K562 (cell line): ENCODE data around the gene PDCD6IP. TPM values are rescaled to one million over a fixed set of nuclear protein-coding genes. Genes with fewer than 3 reads are reported as not detected.
A peak's percentile ranks its signal among the peaks of the same experiment; 100 is the strongest.

Source experiments
- CTCFL ChIP-seq: IDR thresholded peaks from 2 replicates; pipeline ENCODE4 v1.6.1; 2011; ENCODE audit warnings: borderline replicate concordance, low read depth, mild to moderate bottlenecking, moderate library complexity, low read length; ENCODE audit not compliant: insufficient read depth, poor library complexity, severe bottlenecking
- ELF4 ChIP-seq: fragments of 450-650 bp; formaldehyde crosslinking; IDR thresholded peaks from 2 replicates; pipeline ENCODE4 v1.4.0; 2022; ENCODE audit warnings: missing genetic modification characterization
- ETV5 ChIP-seq: sonication (generic); formaldehyde crosslinking; IDR thresholded peaks from 2 replicates; pipeline ENCODE4 v1.4.0; 2020; ENCODE audit warnings: low read depth, mild to moderate bottlenecking, missing genetic modification reagents
- HNRNPUL1 ChIP-seq: fragments of 200-400 bp; formaldehyde crosslinking; IDR thresholded peaks from 2 replicates; pipeline ENCODE4 v1.6.1; 2017; ENCODE audit warnings: low read length
- KHSRP ChIP-seq: fragments of 450-650 bp; IDR thresholded peaks from 2 replicates; pipeline ENCODE4 v1.6.1; 2017
- NFIC ChIP-seq: fragments of 450-650 bp; IDR thresholded peaks from 2 replicates; pipeline ENCODE4 v1.6.1; 2017; ENCODE audit warnings: mild to moderate bottlenecking, inconsistent platforms
- RBM14 ChIP-seq: fragments of 200-400 bp; formaldehyde crosslinking; IDR thresholded peaks from 2 replicates; pipeline ENCODE4 v1.6.1; 2018; ENCODE audit warnings: low read depth, mild to moderate bottlenecking, low read length, moderate library complexity, borderline replicate concordance; ENCODE audit not compliant: insufficient read depth
- SAP30 ChIP-seq: fragments of 200-600 bp; sonication (generic); IDR thresholded peaks from 2 replicates; pipeline ENCODE4 v1.6.1; 2012; ENCODE audit warnings: borderline replicate concordance, low read depth, mild to moderate bottlenecking, moderate library complexity, low read length, control low read depth, inconsistent platforms; ENCODE audit not compliant: insufficient read depth, poor library complexity, severe bottlenecking
- TAL1 ChIP-seq: fragments of 450-650 bp; IDR thresholded peaks from 2 replicates; pipeline ENCODE4 v1.6.1; 2016; ENCODE audit warnings: mild to moderate bottlenecking
- ZNF696 ChIP-seq: fragments of 250-450 bp; sonication (Bioruptor Pico); conservative IDR thresholded peaks from 2 replicates; pipeline ENCODE4 v1.4.0; 2020; ENCODE audit warnings: mild to moderate bottlenecking, moderate library complexity
- polyA plus RNA-seq, 8 experiments: library from polyadenylated mRNA; depleted of rRNA in 4 of 8; stranded (reverse) in 5 of 8; unstranded in 3 of 8; fragments of >200 nt; fragmentation: Nextera tagmentation in 2 of 8; fragmentation: Illumina TruSeq in 1 of 8; extraction: Ambion mirVana in 2 of 8; extraction: Trizol in 1 of 8; gene quantifications; 2 replicates each; pipeline versions ENCODE4 v1.2.1 to v1.2.3, GENCODE V29; 2011 to 2014; ENCODE audit warnings: inconsistent platforms in 1 of 8, missing spikeins in 1 of 8
- total RNA-seq, 7 experiments: library from RNA; depleted of rRNA in 6 of 7; stranded (reverse); fragments of >200 nt in 6 of 7; fragmentation: Illumina TruSeq in 2 of 7; extraction: Trizol in 2 of 7; gene quantifications; 2 replicates each; pipeline versions ENCODE4 v1.2.1 to v1.2.3, GENCODE V29; 2011 to 2021; ENCODE audit warnings: low replicate concordance in 1 of 7
- TF ChIP-seq, protein P1 (sequence below), 2 experiments: IDR thresholded peaks in 1 of 2; conservative IDR thresholded peaks in 1 of 2; 2 replicates each; pipeline ENCODE4 v1.6.1; 2016; ENCODE audit warnings: low read depth in 2 of 2, mild to moderate bottlenecking in 1 of 2, missing compliant biosample characterization in 1 of 2, missing genetic modification characterization in 1 of 2, moderate library complexity in 1 of 2
- TF ChIP-seq, protein P2 (sequence below): conservative IDR thresholded peaks from 2 replicates; pipeline ENCODE4 v1.6.1; 2011; ENCODE audit warnings: low read depth, mild to moderate bottlenecking, low read length; ENCODE audit not compliant: control insufficient read depth
- TF ChIP-seq, protein P3 (sequence below): fragments of 450-650 bp; IDR thresholded peaks from 2 replicates; pipeline ENCODE4 v1.6.1; 2016; ENCODE audit warnings: mild to moderate bottlenecking
- TF ChIP-seq, protein P4 (sequence below): fragments of 250-450 bp; sonication (Bioruptor Pico); IDR thresholded peaks from 2 replicates; pipeline ENCODE4 v1.8.0; 2022; ENCODE audit warnings: moderate library complexity, mild to moderate bottlenecking, inconsistent platforms

Gene PDCD6IP
- total and polyA plus RNA-seq, 9 of the 15 experiments (the other 6 are each of a cell fraction or from before 2014, with no cell fraction given) = 40.2 to 302 (median 122) TPM

GRCh38 chr3:33798418-33799201, at the start of gene PDCD6IP (continued):
- no peak for TF ChIP-seq ZNF696 (CRISPR knock-in tag)
- TF ChIP-seq, protein P1, sequence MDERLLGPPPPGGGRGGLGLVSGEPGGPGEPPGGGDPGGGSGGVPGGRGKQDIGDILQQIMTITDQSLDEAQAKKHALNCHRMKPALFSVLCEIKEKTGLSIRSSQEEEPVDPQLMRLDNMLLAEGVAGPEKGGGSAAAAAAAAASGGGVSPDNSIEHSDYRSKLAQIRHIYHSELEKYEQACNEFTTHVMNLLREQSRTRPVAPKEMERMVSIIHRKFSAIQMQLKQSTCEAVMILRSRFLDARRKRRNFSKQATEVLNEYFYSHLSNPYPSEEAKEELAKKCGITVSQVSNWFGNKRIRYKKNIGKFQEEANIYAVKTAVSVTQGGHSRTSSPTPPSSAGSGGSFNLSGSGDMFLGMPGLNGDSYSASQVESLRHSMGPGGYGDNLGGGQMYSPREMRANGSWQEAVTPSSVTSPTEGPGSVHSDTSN (CRISPR knock-in tag; IDR thresholded peaks at IDR 0.05; ENCODE audit: low read depth) = no peak
- TF ChIP-seq, protein P1 (tag; conservative IDR thresholded peaks at IDR 0.05; ENCODE audit: low read depth) = no peak
- no peak for TF ChIP-seq CTCFL
- no peak for TF ChIP-seq RBM14
- TF ChIP-seq SAP30 = peak; percentile 94
- no peak for TF ChIP-seq HNRNPUL1
- peak; percentile 92 for TF ChIP-seq ELF4 (CRISPR knock-in tag)
- TF ChIP-seq, protein P2, sequence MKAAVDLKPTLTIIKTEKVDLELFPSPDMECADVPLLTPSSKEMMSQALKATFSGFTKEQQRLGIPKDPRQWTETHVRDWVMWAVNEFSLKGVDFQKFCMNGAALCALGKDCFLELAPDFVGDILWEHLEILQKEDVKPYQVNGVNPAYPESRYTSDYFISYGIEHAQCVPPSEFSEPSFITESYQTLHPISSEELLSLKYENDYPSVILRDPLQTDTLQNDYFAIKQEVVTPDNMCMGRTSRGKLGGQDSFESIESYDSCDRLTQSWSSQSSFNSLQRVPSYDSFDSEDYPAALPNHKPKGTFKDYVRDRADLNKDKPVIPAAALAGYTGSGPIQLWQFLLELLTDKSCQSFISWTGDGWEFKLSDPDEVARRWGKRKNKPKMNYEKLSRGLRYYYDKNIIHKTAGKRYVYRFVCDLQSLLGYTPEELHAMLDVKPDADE = peak; percentile 90; the same call in 1 of the 2 replicates
- TF ChIP-seq, protein P3, sequence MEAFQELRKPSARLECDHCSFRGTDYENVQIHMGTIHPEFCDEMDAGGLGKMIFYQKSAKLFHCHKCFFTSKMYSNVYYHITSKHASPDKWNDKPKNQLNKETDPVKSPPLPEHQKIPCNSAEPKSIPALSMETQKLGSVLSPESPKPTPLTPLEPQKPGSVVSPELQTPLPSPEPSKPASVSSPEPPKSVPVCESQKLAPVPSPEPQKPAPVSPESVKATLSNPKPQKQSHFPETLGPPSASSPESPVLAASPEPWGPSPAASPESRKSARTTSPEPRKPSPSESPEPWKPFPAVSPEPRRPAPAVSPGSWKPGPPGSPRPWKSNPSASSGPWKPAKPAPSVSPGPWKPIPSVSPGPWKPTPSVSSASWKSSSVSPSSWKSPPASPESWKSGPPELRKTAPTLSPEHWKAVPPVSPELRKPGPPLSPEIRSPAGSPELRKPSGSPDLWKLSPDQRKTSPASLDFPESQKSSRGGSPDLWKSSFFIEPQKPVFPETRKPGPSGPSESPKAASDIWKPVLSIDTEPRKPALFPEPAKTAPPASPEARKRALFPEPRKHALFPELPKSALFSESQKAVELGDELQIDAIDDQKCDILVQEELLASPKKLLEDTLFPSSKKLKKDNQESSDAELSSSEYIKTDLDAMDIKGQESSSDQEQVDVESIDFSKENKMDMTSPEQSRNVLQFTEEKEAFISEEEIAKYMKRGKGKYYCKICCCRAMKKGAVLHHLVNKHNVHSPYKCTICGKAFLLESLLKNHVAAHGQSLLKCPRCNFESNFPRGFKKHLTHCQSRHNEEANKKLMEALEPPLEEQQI = 0 out of 2 replicates have a peak, but pooled peaks have one; percentile 70
- TF ChIP-seq ETV5 = peak; percentile 89
- TF ChIP-seq TAL1 = no peak
- peak; percentile 55 for TF ChIP-seq NFIC
- TF ChIP-seq, protein P4, sequence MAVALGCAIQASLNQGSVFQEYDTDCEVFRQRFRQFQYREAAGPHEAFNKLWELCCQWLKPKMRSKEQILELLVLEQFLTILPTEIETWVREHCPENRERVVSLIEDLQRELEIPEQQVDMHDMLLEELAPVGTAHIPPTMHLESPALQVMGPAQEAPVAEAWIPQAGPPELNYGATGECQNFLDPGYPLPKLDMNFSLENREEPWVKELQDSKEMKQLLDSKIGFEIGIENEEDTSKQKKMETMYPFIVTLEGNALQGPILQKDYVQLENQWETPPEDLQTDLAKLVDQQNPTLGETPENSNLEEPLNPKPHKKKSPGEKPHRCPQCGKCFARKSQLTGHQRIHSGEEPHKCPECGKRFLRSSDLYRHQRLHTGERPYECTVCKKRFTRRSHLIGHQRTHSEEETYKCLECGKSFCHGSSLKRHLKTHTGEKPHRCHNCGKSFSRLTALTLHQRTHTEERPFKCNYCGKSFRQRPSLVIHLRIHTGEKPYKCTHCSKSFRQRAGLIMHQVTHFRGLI = no peak
- no peak for TF ChIP-seq KHSRP
